ENCODE measurements around the gene DNAH10.

The DNAH10 gene

GRCh38 chr12:123929946-123930583 lies 168.0 kb downstream of the DNAH10 start:
- no peak for DNase-seq (ENCODE audit: low read depth in 3 of 3, low spot score in 1 of 3)

- DNase-seq (ENCODE audit: low read depth in 3 of 3, low spot score in 1 of 3) = peak in 1 of 3 donors; percentile 3
These were observed 169.7 kb downstream of the DNAH10 start for GRCh38 chr12:123931686-123932321.

GRCh38 chr12:123933214-123933613 lies 171.1 kb downstream of the DNAH10 start:
- DNase-seq (ENCODE audit: low read depth in 3 of 3, low spot score in 1 of 3) = no peak

DNA sequence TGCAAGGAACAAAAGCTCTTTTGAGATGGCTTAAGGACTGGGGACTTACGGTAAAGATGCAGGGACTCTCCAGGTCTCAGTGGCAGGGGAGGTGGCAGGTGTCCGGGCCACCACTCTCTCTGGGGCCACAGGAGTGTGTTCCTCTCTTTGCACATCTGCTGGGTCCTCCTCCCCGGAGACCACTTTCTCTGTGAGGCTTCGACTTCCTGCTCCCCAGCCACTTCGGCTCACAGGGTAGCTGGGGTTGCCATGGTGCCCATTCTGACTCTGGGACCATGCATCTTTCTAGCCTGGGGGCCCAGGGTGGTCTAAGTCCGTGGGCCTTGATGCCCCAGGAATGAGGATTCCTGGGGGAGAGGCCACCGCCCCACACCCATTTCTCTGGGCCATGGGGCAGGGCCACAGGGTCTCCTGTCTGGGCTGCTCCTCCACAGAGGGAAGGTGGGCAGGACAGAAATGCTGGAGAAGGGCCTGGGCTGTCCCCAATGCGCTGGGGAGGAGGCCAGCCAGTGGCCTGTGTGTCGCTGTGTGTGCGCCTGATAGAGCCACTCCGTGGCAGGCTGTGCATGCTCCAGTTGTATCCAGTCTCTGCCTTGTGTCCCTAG lies 172.0 kb downstream of the DNAH10 start:
- DNase-seq (ENCODE audit: low read depth in 3 of 3, low spot score in 1 of 3) = no peak

- DNase-seq (ENCODE audit: low read depth in 3 of 3, low spot score in 1 of 3) = no peak
These were observed 172.7 kb downstream of the DNAH10 start for GRCh38 chr12:123934829-123935228.

- no peak for DNase-seq (ENCODE audit: low read depth in 3 of 3, low spot score in 1 of 3)
These were observed 173.9 kb downstream of the DNAH10 start for GRCh38 chr12:123935956-123936355.

DNA sequence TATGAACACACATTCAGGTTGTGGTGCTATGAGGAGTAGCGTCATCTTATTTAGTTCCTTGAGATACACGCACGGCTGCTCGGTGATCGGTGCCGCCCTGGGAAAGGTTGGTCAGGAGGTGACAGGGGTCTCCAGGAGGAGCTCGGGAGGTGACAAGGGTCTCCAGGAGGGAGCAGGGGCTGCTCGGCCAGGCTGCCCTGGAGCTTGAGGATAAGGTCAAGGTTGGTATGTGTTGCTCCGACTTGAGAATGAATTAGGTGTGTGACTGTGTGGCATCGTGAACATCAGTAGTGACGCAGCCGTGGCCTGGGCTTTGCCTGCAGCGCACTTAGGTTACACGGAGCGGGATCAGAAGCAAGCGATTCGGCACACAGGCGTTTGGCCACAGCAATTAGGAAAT lies 174.4 kb downstream of the DNAH10 start:
- DNase-seq (ENCODE audit: low read depth in 3 of 3, low spot score in 1 of 3) = no peak

DNA sequence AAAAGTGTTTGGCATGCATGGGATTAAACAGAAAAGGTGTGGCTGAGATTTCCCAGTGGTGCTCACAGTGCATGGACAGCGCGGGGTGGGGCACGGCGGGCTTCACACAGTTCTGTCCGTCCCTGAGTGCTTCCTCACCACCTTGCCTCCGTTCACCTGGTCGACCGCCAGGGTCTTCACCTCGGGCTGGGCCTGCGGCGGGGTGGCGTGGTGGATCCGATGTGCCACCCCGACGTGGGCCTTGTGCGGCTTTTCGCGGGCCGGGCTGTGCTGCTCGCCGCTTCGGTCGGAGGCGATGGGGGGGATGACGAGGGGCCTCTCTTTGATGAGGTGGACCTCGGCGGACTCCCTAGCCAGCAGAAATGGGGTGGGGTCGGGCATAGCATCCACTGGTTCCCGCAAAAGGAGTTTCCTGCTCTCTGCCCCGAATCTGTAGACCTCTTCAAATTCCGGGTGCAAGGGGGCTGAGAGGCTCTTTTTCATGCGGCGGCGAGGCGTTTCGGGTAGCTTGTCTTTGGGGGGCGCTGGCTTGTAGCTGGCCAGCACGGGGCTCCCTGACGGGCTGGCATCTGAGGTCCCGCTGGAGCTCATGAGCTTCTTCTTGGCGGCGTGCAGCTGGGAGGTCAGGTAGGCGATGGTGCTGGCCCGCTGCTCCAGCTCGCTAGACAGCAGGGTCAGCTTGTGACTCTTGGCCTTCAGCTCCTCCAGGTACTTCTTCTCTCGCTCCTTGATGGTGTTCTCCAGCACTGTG lies 175.0 kb downstream of the DNAH10 start:
- DNase-seq (ENCODE audit: low read depth in 3 of 3, low spot score in 1 of 3) = no peak

DNA sequence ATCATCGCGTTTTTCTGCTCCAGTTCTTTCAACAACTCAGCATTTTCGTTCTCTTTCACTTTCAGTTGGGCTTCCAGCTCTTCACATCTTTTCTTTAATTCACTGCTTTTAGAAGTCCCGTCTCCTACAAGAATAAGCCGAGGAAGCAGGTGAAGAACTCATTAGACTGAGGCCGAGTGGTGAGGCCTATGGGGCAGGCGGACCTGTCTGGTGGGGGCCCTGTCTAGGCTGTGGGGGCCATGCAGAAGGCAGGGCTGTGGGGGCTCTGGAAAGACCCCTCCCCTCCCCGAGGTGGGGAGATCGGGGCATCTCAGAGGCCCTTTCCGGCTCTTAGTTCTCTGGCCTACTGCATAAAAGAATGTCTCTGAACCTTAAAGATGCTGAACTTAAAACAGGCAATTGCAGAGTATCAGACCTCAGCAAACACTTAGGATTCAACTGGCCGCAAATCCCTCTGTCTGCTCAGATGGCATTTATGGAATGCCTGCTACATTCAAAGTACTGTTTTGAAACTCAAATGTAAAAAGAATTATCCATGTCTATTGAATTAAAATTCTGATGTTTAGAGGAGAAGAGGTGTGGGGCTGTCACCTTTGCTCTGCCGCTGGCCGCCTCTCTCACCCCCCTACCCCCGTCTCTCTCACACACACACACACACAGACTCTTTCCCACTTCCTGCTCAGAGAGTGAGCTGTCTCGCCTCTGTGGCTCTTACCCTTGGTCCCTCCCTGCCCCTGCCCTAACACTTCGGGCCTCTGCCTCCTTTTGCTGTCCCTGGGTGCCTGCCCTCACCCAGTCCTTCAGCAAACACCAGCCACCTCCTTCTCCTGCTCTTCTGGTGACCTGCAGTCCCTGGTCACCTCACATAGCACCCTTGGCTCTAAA lies 175.8 kb downstream of the DNAH10 start:
- peak; percentile 12 to 22 (median 15) for DNase-seq (ENCODE audit: low read depth in 3 of 3, low spot score in 1 of 3)

DNA sequence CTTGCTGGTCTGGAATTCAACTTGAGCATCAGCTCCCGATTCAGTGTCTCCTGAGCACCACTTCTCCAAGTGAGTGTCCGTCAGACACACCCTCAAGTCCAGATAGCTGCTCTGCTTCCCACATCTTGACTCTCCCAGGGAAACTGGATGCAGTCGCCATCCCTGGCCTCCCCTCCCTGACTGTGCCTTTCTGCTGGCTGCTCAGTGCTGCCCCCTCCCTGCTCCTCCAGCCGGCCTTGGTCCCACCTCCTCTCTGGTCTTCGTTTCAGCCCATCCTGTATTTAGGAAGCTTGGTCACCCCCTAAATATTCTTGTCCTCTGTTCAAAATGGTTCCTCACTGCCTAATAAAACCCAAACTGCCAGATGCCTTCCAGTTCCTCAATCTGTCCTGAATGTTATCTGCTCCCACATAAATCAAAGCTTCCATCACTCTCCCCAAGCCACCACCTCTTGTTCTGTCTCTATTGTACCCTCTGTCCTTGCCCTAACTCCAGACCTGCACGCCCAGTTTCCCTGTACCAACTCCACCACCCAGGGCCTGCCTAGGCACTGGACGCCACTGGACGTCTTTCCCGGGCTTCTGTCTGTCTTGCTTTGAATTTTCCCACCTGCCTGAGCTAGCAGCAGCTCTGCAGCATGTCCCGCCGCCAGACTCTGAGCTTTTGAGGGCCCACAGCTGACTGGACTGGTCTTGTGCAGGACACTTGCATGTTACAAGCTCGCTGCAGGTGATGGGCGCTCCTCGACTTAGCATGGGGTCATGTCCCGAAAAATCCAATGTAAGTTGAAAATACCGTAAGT lies 176.8 kb downstream of the DNAH10 start:
- no peak for DNase-seq (ENCODE audit: low read depth in 3 of 3, low spot score in 1 of 3)

DNA sequence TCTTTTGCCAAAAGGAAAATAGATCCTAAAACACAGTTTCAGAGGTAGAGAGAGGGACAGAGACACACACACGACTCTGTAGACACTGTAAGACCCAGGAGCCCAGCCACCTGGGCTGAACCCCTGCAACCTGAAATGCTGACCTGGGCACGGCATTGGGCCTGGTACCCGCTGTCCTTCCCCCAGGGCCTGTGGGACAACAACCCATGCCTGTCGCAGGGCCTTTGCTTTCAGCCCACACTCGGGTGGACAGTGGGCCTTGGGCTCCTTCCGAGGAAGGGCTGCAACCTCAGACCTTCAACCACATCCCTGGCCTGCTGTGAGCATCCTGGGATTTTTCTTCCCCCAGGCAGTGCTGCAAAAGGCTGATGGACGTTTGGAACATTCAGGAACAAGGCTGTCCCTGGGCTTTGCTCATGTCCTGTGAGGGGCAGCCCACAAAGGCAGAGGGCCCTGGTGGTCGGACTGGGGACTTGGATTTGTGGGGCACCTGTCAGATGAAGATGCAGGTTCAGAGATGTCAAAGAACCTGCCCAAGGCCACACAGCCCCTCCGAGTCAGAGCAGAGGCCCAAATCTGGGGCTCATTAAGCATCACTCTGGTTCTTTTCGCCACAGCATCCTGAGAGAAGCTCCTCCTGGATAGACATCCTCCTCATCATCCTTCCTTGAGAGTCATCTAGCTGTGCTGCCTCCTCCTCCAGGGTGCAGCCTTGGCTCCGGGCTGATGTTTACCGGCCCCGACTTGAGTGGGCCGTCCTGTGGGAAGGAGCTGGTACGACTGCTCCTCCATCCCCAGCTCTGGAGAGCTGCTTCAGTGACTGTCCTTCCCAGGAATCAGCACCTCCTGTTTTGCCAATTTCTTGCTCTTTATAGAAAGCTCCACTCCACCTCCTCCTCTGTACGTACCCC lies 177.9 kb downstream of the DNAH10 start:
- DNase-seq (ENCODE audit: low read depth in 3 of 3, low spot score in 1 of 3) = no peak

DNA sequence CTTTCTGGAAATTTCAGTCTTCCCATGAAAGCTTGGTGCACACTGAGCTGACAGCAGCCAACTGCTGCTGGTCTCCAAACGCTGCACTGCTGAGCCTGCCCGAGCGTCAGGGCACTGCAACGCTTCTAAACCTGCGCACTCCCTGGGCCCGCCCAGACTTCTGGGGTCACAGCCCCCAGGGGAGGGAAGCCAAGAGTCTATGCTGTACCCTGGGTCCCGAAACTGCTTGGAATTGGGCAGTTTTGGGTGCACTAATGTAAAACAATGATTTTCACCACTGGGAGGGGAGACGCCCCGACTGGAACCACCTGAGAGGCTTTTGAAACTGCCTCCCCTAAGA lies 178.5 kb downstream of the DNAH10 start:
- DNase-seq (ENCODE audit: low read depth in 3 of 3, low spot score in 1 of 3) = no peak

GRCh38 chr12:123941000-123941399 lies 178.9 kb downstream of the DNAH10 start:
- no peak for DNase-seq (ENCODE audit: low read depth in 3 of 3, low spot score in 1 of 3)

- DNase-seq (ENCODE audit: low read depth in 3 of 3, low spot score in 1 of 3) = no peak
These were observed 179.6 kb downstream of the DNAH10 start for GRCh38 chr12:123941624-123942237.

- DNase-seq (ENCODE audit: low read depth in 3 of 3, low spot score in 1 of 3) = no peak
These were observed 180.1 kb downstream of the DNAH10 start for GRCh38 chr12:123942238-123942653.

DNA sequence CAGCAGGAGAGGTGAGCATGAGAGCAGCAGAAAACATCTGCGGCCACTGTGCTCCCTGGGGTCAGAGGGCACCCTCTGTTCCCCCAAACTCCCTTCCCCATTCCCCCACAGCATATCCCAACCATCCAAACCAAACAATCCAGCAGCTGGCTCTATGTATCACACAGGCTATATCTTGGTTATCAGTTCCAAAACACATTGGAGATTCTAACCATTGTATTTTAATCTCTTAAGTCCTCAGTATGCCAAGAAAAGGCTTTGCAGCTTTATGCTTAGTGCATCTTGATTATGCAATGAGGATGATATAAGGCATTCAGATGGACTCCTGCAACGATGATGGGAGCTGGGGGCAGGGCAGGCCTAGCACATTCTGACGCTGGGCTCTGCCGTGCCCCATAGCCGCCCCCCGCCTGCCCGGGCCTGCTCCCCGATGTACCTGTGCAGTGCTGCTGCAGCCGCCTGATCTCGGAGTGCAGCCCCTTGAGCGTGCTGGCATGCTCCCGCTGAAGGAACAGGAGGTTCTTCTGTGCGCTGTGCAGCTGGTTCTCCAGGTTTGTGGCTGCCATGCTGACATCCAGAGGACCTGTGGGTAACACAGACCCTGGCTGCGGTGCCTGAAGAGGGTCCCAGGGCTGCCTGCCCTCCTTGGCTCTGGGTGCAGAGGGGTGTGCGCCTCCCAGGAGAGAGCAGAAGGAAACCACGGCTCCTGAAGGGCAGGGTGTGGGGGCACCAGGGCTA lies 181.0 kb downstream of the DNAH10 start:
- DNase-seq (ENCODE audit: low read depth in 3 of 3, low spot score in 1 of 3) = no peak

GRCh38 chr12:123943816-123944215 lies 181.7 kb downstream of the DNAH10 start:
- no peak for DNase-seq (ENCODE audit: low read depth in 3 of 3, low spot score in 1 of 3)

DNA sequence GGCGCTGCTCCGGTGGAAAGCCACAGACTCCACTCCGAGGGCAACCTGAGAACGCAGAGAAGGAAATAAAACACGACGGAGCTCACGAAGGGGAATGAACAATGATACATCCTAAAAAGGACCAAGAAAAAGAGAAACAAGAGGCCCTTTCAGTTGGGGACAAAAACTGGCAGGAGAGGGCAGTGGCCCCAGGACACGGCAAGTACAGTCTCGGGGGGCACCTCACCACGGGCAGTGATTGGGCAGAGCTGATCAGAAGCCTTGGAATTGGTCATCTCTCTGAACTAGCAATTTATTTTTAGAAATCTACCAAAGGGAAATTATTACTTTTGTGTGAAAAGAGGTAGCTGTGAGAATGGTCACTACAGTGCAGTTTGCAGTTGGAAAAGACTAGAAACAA lies 182.6 kb downstream of the DNAH10 start:
- no peak for DNase-seq (ENCODE audit: low read depth in 3 of 3, low spot score in 1 of 3)

Data from stimulated activated CD4-positive, alpha-beta T cell treated with anti-CD3 and anti-CD28 coated beads, TNF-alpha, amount 100 ng/mL, for 1 hour (primary cell).